WTC11 (cell line): ENCODE data around the gene CAMSAP1. TPM values are rescaled to one million over a fixed set of nuclear protein-coding genes. Genes with fewer than 3 reads are reported as not detected.

Experiments used
- ATAC-seq: fragments of 200-7000 bp; cut with Tn5 transposase; 2 replicates; pipeline ENCODE4 v1.10.0; 2021; ENCODE audit warnings: mild to moderate bottlenecking, moderate library complexity
- CTCF ChIA-PET: fragments of 300-600 bp; sonication (Branson Sonifier 250); formaldehyde crosslinking; loops from one replicate; lab custom pipeline; 2021; ENCODE audit warnings: antibody characterized with exemption; lab: Charles Lee
- POLR2A ChIA-PET: fragments of 350-600 bp; sonication (Branson Sonifier 250); formaldehyde crosslinking; loops from one replicate; lab custom pipeline; 2021; ENCODE audit warnings: antibody characterized with exemption; lab: Charles Lee
- DNase-seq: peaks from one replicate; pipeline ENCODE4 v3.0.0; 2021; ENCODE audit warnings: low spot score
- H3K27ac Mint-ChIP-seq: 2 replicates; pipeline ENCODE4 v1.8.0; 2021; ENCODE audit warnings: mixed read lengths
- H3K27me3 Mint-ChIP-seq: 2 replicates; pipeline ENCODE4 v1.8.0; 2021; ENCODE audit warnings: low read depth, mild to moderate bottlenecking, moderate library complexity, mixed read lengths
- H3K36me3 Mint-ChIP-seq: 2 replicates; pipeline ENCODE4 v1.8.0; 2021; ENCODE audit warnings: mixed read lengths
- H3K4me1 Mint-ChIP-seq: 2 replicates; pipeline ENCODE4 v1.8.0; 2022; ENCODE audit warnings: mixed read lengths
- H3K4me3 Mint-ChIP-seq: 2 replicates; pipeline ENCODE4 v1.8.0; 2021; ENCODE audit warnings: mild to moderate bottlenecking, moderate library complexity, mixed read lengths
- H3K9me3 Mint-ChIP-seq: 2 replicates; pipeline ENCODE4 v1.8.0; 2021; ENCODE audit warnings: mixed read lengths
- AFF4 ChIP-seq: sonication (generic); formaldehyde crosslinking; IDR thresholded peaks from 2 replicates; pipeline ENCODE4 v1.8.1; 2023; ENCODE audit warnings: mild to moderate bottlenecking, missing genetic modification reagents, borderline replicate concordance
- AR ChIP-seq: fragments of 250-450 bp; sonication (Bioruptor Pico); IDR thresholded peaks from 2 replicates; pipeline ENCODE4 v1.9.0; 2021; ENCODE audit warnings: mild to moderate bottlenecking
- ATF1 ChIP-seq: sonication (generic); formaldehyde crosslinking; IDR thresholded peaks from 2 replicates; pipeline ENCODE4 v1.8.1; 2023; ENCODE audit warnings: mild to moderate bottlenecking, moderate library complexity, missing genetic modification reagents
- ATF2 ChIP-seq: sonication (generic); formaldehyde crosslinking; IDR thresholded peaks from 2 replicates; pipeline ENCODE4 v1.8.1; 2022; ENCODE audit warnings: low read depth, missing genetic modification reagents, borderline replicate concordance
- CDX4 ChIP-seq: fragments of 250-450 bp; sonication (Bioruptor Pico); IDR thresholded peaks from 2 replicates; pipeline ENCODE4 v1.9.0; 2021; ENCODE audit warnings: moderate library complexity, mild to moderate bottlenecking, inconsistent platforms, borderline replicate concordance
- CREB1 ChIP-seq: sonication (generic); formaldehyde crosslinking; IDR thresholded peaks from 2 replicates; pipeline ENCODE4 v1.8.0; 2023; ENCODE audit warnings: mild to moderate bottlenecking, missing genetic modification reagents
- EMX1 ChIP-seq: fragments of 250-450 bp; sonication (Bioruptor Pico); IDR thresholded peaks from 2 replicates; pipeline ENCODE4 v1.8.0; 2021; ENCODE audit warnings: mild to moderate bottlenecking
- GABPB1 ChIP-seq: sonication (generic); formaldehyde crosslinking; IDR thresholded peaks from 2 replicates; pipeline ENCODE4 v1.8.1; 2023; ENCODE audit warnings: mild to moderate bottlenecking, missing genetic modification reagents
- GTF2I ChIP-seq: fragments of 250-450 bp; sonication (Bioruptor Pico); conservative IDR thresholded peaks from 2 replicates; pipeline ENCODE4 v1.4.0; 2021; ENCODE audit warnings: mild to moderate bottlenecking
- JAZF1 ChIP-seq: fragments of 250-450 bp; sonication (Bioruptor Pico); IDR thresholded peaks from 2 replicates; pipeline ENCODE4 v1.9.0; 2021; ENCODE audit warnings: moderate library complexity, mild to moderate bottlenecking, inconsistent platforms
- KAT7 ChIP-seq: sonication (generic); formaldehyde crosslinking; IDR thresholded peaks from 2 replicates; pipeline ENCODE4 v1.8.1; 2023; ENCODE audit warnings: missing genetic modification reagents, mild to moderate bottlenecking, borderline replicate concordance
- NFYB ChIP-seq: sonication (generic); formaldehyde crosslinking; conservative IDR thresholded peaks from 2 replicates; pipeline ENCODE4 v1.8.0; 2022; ENCODE audit warnings: low read depth, missing genetic modification reagents
- NR1H2 ChIP-seq: sonication (generic); formaldehyde crosslinking; IDR thresholded peaks from 2 replicates; pipeline ENCODE4 v1.9.0; 2021; ENCODE audit warnings: mild to moderate bottlenecking, moderate library complexity, missing genetic modification reagents
- NR2C2 ChIP-seq: sonication (generic); formaldehyde crosslinking; IDR thresholded peaks from 2 replicates; pipeline ENCODE4 v1.8.0; 2022; ENCODE audit warnings: mild to moderate bottlenecking, missing genetic modification reagents
- RELA ChIP-seq: sonication (generic); formaldehyde crosslinking; IDR thresholded peaks from 2 replicates; pipeline ENCODE4 v1.8.1; 2022; ENCODE audit warnings: missing genetic modification reagents, mild to moderate bottlenecking, borderline replicate concordance
- SOX15 ChIP-seq: fragments of 250-450 bp; sonication (Bioruptor Pico); IDR thresholded peaks from 2 replicates; pipeline ENCODE4 v1.9.0; 2021; ENCODE audit warnings: mild to moderate bottlenecking
- TEAD1 ChIP-seq: sonication (generic); formaldehyde crosslinking; IDR thresholded peaks from 2 replicates; pipeline ENCODE4 v1.8.0; 2022; ENCODE audit warnings: mild to moderate bottlenecking, missing genetic modification reagents
- TEAD4 ChIP-seq: sonication (generic); formaldehyde crosslinking; IDR thresholded peaks from 2 replicates; pipeline ENCODE4 v1.8.0; 2022; ENCODE audit warnings: mild to moderate bottlenecking, missing genetic modification reagents
- total RNA-seq: library from RNA; stranded (reverse); gene quantifications from 3 replicates; pipeline ENCODE4 v1.2.3, GENCODE V29; 2021
- TF ChIP-seq, protein P1 (sequence below): fragments of 250-450 bp; sonication (Bioruptor Pico); IDR thresholded peaks from 2 replicates; pipeline ENCODE4 v1.8.0; 2021; ENCODE audit warnings: mild to moderate bottlenecking
- TF ChIP-seq, protein P2 (sequence below): sonication (generic); formaldehyde crosslinking; IDR thresholded peaks from 2 replicates; pipeline ENCODE4 v1.8.1; 2023; ENCODE audit warnings: mild to moderate bottlenecking, moderate library complexity, missing genetic modification reagents
- TF ChIP-seq, protein P3 (sequence below): sonication (generic); formaldehyde crosslinking; IDR thresholded peaks from 2 replicates; pipeline ENCODE4 v1.8.0; 2022; ENCODE audit warnings: mild to moderate bottlenecking, missing genetic modification reagents
- TF ChIP-seq, protein P4 (sequence below): sonication (generic); formaldehyde crosslinking; IDR thresholded peaks from 2 replicates; pipeline ENCODE4 v1.8.1; 2023; ENCODE audit warnings: mild to moderate bottlenecking, missing genetic modification reagents, moderate library complexity

CAMSAP1 gene
- total RNA-seq, 1 experiment from 2014 or later = 40.5 TPM

GRCh38 chr9:135823036-135823435, 84.3 kb downstream of the CAMSAP1 start:
- H3K4me3 Mint-ChIP-seq = no peak overlapping the region
- TF ChIP-seq CREB1 (CRISPR knock-in tag) (no peak), SOX15 (no peak), TEAD4 (no peak), JAZF1 (no peak), NR1H2 (CRISPR knock-in tag) (no peak), GABPB1 (CRISPR knock-in tag) (no peak), CDX4 (CRISPR knock-in tag) (no peak), ATF1 (no peak), ATF2 (no peak)
- TF ChIP-seq, all 79 proteins: peak for 0
- H3K36me3 Mint-ChIP-seq = peaks cover 69% of the 10 kb centered on the region
- no peaks in the 10 kb centered on the region for H3K9me3 Mint-ChIP-seq
- CTCF ChIA-PET = no interaction called here
- DNase-seq (no peak), ATAC-seq (no peak)
- H3K27ac Mint-ChIP-seq = no peak overlapping the region
- POLR2A ChIA-PET = no interaction called here
- no peaks in the 10 kb centered on the region for H3K27me3 Mint-ChIP-seq
- no peaks in the 10 kb centered on the region for H3K4me1 Mint-ChIP-seq

- CTCF ChIA-PET = no interaction called here
- Mint-ChIP-seq H3K27me3 (no peaks in the 10 kb centered on the region), H3K4me3 (no peak overlapping the region), H3K4me1 (no peaks in the 10 kb centered on the region), H3K36me3 (peaks cover 68% of the 10 kb centered on the region), H3K9me3 (no peaks in the 10 kb centered on the region), H3K27ac (peak overlapping the region; percentile 80; the same call in 1 of the 2 replicates)
- DNase-seq (no peak), ATAC-seq (no peak)
- TF ChIP-seq CDX4 (CRISPR knock-in tag) (no peak), AR (no peak), NFYB (CRISPR knock-in tag) (no peak), TEAD1 (CRISPR knock-in tag) (no peak), EMX1 (CRISPR knock-in tag) (no peak), ATF1 (no peak), KAT7 (CRISPR knock-in tag) (no peak), NR2C2 (CRISPR knock-in tag) (no peak), AFF4 (CRISPR knock-in tag) (no peak), GTF2I (CRISPR knock-in tag) (no peak), RELA (CRISPR knock-in tag) (no peak)
- TF ChIP-seq, protein P1, sequence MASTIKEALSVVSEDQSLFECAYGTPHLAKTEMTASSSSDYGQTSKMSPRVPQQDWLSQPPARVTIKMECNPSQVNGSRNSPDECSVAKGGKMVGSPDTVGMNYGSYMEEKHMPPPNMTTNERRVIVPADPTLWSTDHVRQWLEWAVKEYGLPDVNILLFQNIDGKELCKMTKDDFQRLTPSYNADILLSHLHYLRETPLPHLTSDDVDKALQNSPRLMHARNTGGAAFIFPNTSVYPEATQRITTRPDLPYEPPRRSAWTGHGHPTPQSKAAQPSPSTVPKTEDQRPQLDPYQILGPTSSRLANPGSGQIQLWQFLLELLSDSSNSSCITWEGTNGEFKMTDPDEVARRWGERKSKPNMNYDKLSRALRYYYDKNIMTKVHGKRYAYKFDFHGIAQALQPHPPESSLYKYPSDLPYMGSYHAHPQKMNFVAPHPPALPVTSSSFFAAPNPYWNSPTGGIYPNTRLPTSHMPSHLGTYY (CRISPR knock-in tag) = no peak
- TF ChIP-seq, protein P2, sequence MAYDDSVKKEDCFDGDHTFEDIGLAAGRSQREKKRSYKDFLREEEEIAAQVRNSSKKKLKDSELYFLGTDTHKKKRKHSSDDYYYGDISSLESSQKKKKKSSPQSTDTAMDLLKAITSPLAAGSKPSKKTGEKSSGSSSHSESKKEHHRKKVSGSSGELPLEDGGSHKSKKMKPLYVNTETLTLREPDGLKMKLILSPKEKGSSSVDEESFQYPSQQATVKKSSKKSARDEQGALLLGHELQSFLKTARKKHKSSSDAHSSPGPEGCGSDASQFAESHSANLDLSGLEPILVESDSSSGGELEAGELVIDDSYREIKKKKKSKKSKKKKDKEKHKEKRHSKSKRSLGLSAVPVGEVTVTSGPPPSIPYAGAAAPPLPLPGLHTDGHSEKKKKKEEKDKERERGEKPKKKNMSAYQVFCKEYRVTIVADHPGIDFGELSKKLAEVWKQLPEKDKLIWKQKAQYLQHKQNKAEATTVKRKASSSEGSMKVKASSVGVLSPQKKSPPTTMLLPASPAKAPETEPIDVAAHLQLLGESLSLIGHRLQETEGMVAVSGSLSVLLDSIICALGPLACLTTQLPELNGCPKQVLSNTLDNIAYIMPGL (CRISPR knock-in tag) = no peak
- TF ChIP-seq, protein P3, sequence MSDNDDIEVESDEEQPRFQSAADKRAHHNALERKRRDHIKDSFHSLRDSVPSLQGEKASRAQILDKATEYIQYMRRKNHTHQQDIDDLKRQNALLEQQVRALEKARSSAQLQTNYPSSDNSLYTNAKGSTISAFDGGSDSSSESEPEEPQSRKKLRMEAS (CRISPR knock-in tag) = no peak
- TF ChIP-seq, protein P4, sequence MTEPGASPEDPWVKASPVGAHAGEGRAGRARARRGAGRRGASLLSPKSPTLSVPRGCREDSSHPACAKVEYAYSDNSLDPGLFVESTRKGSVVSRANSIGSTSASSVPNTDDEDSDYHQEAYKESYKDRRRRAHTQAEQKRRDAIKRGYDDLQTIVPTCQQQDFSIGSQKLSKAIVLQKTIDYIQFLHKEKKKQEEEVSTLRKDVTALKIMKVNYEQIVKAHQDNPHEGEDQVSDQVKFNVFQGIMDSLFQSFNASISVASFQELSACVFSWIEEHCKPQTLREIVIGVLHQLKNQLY = no peak
- POLR2A ChIA-PET = no interaction called here
These were observed 85.0 kb downstream of the CAMSAP1 start for GRCh38 chr9:135822374-135822755.
